NCI-H1436 treated with DMSO at 0.1 percent for 48 hours (cell line): ENCODE data around the gene CPT2.

Source experiments
- DNase-seq: peaks from one replicate; lab custom pipeline; 2025; lab: John Stamatoyannopoulos, UW

CPT2 gene

GRCh38 chr1:53196485-53197290 lies at the start of gene CPT2:
Gene CPT2, plus strand, starts transcription at chr1:53196824. Its CDS starts 120 bp downstream, at chr1:53196944.
- peak; percentile 72 for DNase-seq

GRCh38 chr1:53147174-53147573 lies 49.5 kb upstream of the CPT2 start:
- no peak for DNase-seq

- no peak for DNase-seq
These were observed 48.5 kb upstream of the CPT2 start for GRCh38 chr1:53148123-53148522.

GRCh38 chr1:53153752-53154151 lies 42.9 kb upstream of the CPT2 start:
- no peak for DNase-seq

GRCh38 chr1:53154859-53155438 lies 41.7 kb upstream of the CPT2 start:
- no peak for DNase-seq

GRCh38 chr1:53155534-53155933 lies 41.1 kb upstream of the CPT2 start:
- no peak for DNase-seq

- DNase-seq, result no peak
These were observed 40.7 kb upstream of the CPT2 start for GRCh38 chr1:53155945-53156344.

- DNase-seq, result no peak
These were observed 39.8 kb upstream of the CPT2 start for GRCh38 chr1:53156783-53157182.

- DNase-seq, result no peak
These were observed 37.7 kb upstream of the CPT2 start for GRCh38 chr1:53158900-53159299.

- no peak for DNase-seq
These were observed 35.7 kb upstream of the CPT2 start for GRCh38 chr1:53160924-53161378.

GRCh38 chr1:53162621-53163020 lies 34.0 kb upstream of the CPT2 start:
- DNase-seq, result no peak

GRCh38 chr1:53163291-53163768 lies 33.3 kb upstream of the CPT2 start:
- no peak for DNase-seq

GRCh38 chr1:53165408-53165961 lies 31.1 kb upstream of the CPT2 start:
- DNase-seq, result no peak

- DNase-seq, result no peak
These were observed 30.3 kb upstream of the CPT2 start for GRCh38 chr1:53166366-53166765.

GRCh38 chr1:53166912-53167311 lies 29.7 kb upstream of the CPT2 start:
- no peak for DNase-seq

GRCh38 chr1:53172426-53173128 lies 24.0 kb upstream of the CPT2 start:
- DNase-seq, result no peak

- DNase-seq, result no peak
These were observed 21.4 kb upstream of the CPT2 start for GRCh38 chr1:53174971-53175913.

GRCh38 chr1:53176452-53177208 lies 20.0 kb upstream of the CPT2 start:
- DNase-seq, result no peak

- no peak for DNase-seq
These were observed 16.4 kb upstream of the CPT2 start for GRCh38 chr1:53180226-53180625.

- no peak for DNase-seq
These were observed 15.7 kb upstream of the CPT2 start for GRCh38 chr1:53180951-53181350.
